HepG2 (cell line): ENCODE data around the gene UBE2M. TPM values are rescaled to one million over a fixed set of nuclear protein-coding genes. Genes with fewer than 3 reads are reported as not detected.

ENCODE experiments used
- CBX2 ChIP-seq, 2 experiments: fragments of 200-600 bp in 1 of 2; sonication (generic); formaldehyde crosslinking in 1 of 2; IDR thresholded peaks; 2 replicates each; pipeline versions ENCODE4 v1.7.0 to v1.8.1; 2018 to 2022; ENCODE audit warnings: low read depth in 2 of 2, low read length in 1 of 2, mild to moderate bottlenecking in 1 of 2, missing genetic modification reagents in 1 of 2
- EED ChIP-seq: sonication (generic); formaldehyde crosslinking; IDR thresholded peaks from 2 replicates; pipeline ENCODE4 v1.5.0; 2020; ENCODE audit warnings: mild to moderate bottlenecking, missing genetic modification reagents
- GATA4 ChIP-seq: sonication (generic); IDR thresholded peaks from 2 replicates; pipeline ENCODE4 v1.6.1; 2016; ENCODE audit warnings: antibody characterized with exemption, low read depth, borderline replicate concordance
- HOXD1 ChIP-seq: sonication (generic); formaldehyde crosslinking; IDR thresholded peaks from 2 replicates; pipeline ENCODE4 v1.5.0; 2020; ENCODE audit warnings: missing genetic modification reagents
- SMC3 ChIP-seq: IDR thresholded peaks from 2 replicates; pipeline ENCODE4 v1.6.1; 2011; ENCODE audit warnings: low read length, improper control_type of control experiment
- TEAD3 ChIP-seq: optimal IDR thresholded peaks from 2 replicates; pipeline ENCODE3; 2016; ENCODE audit warnings: borderline replicate concordance
- U2AF1 ChIP-seq: fragments of 200-400 bp; formaldehyde crosslinking; optimal IDR thresholded peaks from 2 replicates; pipeline ENCODE3; 2017; ENCODE audit warnings: mild to moderate bottlenecking, low read depth, low read length
- ZNF296 ChIP-seq: sonication (generic); formaldehyde crosslinking; conservative IDR thresholded peaks from 2 replicates; pipeline ENCODE4 v1.5.0; 2020; ENCODE audit warnings: mild to moderate bottlenecking, missing genetic modification reagents
- ZNF335 ChIP-seq: sonication (generic); formaldehyde crosslinking; IDR thresholded peaks from 2 replicates; pipeline ENCODE4 v1.4.0; 2020; ENCODE audit warnings: missing genetic modification reagents
- ZNF33B ChIP-seq: sonication (generic); formaldehyde crosslinking; IDR thresholded peaks from 2 replicates; pipeline ENCODE4 v1.5.1; 2020; ENCODE audit warnings: mild to moderate bottlenecking, missing genetic modification reagents
- ZNF720 ChIP-seq: sonication (generic); formaldehyde crosslinking; IDR thresholded peaks from 2 replicates; pipeline ENCODE4 v1.4.0; 2020; ENCODE audit warnings: missing genetic modification reagents
- ZNF737 ChIP-seq: sonication (generic); formaldehyde crosslinking; IDR thresholded peaks from 2 replicates; pipeline ENCODE4 v1.5.0; 2020; ENCODE audit warnings: missing genetic modification reagents, mild to moderate bottlenecking, borderline replicate concordance
- ZNF883 ChIP-seq: sonication (generic); formaldehyde crosslinking; IDR thresholded peaks from 2 replicates; pipeline ENCODE4 v1.5.1; 2020; ENCODE audit warnings: mild to moderate bottlenecking, missing genetic modification reagents; ENCODE audit errors: not compliant biosample characterization
- polyA plus RNA-seq, 8 experiments: library from polyadenylated mRNA; depleted of rRNA in 3 of 8; stranded (reverse) in 7 of 8; unstranded in 1 of 8; fragments of >200 nt; fragmentation: Illumina TruSeq in 4 of 8; extraction: Trizol in 4 of 8; gene quantifications; 2 replicates each; pipeline versions ENCODE4 v1.2.1 to v1.2.3, GENCODE V29; 2011 to 2016; ENCODE audit warnings: low read depth in 4 of 8, missing spikeins in 1 of 8, mixed read lengths in 1 of 8; ENCODE audit not compliant: insufficient read depth in 1 of 8
- total RNA-seq, 5 experiments: library from RNA; depleted of rRNA; stranded (reverse); fragments of >200 nt; fragmentation: Illumina TruSeq; extraction: Trizol; gene quantifications; 2 replicates each; pipeline ENCODE4 v1.2.3, GENCODE V29; 2016; ENCODE audit warnings: low read depth in 1 of 5
- TF ChIP-seq, protein P1 (sequence below): sonication (generic); formaldehyde crosslinking; IDR thresholded peaks from 2 replicates; pipeline ENCODE4 v1.4.0; 2020; ENCODE audit warnings: missing genetic modification reagents
- TF ChIP-seq, protein P2 (sequence below): sonication (generic); formaldehyde crosslinking; IDR thresholded peaks from 2 replicates; pipeline ENCODE4 v1.4.0; 2020; ENCODE audit warnings: missing genetic modification reagents
- TF ChIP-seq, protein P3 (sequence below): IDR thresholded peaks from 2 replicates; pipeline ENCODE4 v1.6.1; 2018; ENCODE audit warnings: missing genetic modification reagents
- TF ChIP-seq, protein P4 (sequence below): sonication (generic); formaldehyde crosslinking; IDR thresholded peaks from 2 replicates; pipeline ENCODE4 v1.4.0; 2020; ENCODE audit warnings: missing genetic modification reagents, borderline replicate concordance
- TF ChIP-seq, protein P5 (sequence below): IDR thresholded peaks from 2 replicates; pipeline ENCODE4 v1.6.1; 2016
- TF ChIP-seq, protein P6 (sequence below): sonication (generic); formaldehyde crosslinking; IDR thresholded peaks from 2 replicates; pipeline ENCODE4 v1.5.1; 2020; ENCODE audit warnings: missing genetic modification reagents, mild to moderate bottlenecking, borderline replicate concordance

Gene UBE2M
- total and polyA plus RNA-seq, 2 of the 13 experiments (the other 11 are each of a cell fraction or from before 2014, with no cell fraction given): 36.2 to 50.3 TPM

DNA sequence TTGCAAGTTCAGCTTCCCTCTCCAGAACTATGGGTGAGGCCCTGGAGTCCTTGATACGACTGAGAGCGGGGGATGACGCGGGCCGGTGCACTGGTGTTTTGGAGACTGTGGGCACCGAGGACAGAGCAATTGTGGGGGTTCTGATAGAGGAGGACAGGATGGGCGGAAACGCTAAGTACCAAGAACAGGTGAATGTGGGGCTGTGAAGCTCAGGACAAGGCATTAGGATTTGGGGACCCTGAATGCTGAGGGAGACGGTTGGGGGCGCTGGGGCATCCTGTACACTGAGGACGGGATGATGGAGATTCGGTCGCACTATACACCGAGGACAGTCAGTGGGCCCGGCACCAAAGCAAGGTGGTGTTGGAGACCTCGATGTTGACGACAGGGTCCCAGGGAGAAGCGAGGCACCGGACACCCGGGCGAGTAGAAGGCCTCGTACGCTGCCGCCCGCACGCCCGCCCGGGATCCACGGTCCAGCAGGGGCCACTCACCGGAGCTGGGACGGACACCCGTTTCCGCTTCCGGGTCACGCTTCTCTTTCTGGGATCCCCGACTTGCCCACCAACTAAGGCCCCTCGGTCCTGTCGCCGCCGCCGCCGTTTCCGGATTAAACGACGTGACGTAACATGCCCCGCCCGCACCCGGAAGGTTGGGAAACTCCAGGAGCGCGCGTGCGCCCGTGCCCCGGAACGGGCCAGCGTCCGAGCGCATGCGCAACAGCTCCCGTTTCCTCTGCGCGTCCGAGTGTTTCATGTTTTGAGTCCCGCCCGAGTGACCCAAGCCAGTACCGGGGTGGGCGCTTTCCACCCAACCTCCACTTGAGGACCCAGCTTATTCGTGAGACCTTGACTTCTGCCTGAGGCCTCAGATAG, 3.7 kb downstream of the UBE2M start, which contains the start of gene CHMP2A (continued):
- TF ChIP-seq, protein P1, sequence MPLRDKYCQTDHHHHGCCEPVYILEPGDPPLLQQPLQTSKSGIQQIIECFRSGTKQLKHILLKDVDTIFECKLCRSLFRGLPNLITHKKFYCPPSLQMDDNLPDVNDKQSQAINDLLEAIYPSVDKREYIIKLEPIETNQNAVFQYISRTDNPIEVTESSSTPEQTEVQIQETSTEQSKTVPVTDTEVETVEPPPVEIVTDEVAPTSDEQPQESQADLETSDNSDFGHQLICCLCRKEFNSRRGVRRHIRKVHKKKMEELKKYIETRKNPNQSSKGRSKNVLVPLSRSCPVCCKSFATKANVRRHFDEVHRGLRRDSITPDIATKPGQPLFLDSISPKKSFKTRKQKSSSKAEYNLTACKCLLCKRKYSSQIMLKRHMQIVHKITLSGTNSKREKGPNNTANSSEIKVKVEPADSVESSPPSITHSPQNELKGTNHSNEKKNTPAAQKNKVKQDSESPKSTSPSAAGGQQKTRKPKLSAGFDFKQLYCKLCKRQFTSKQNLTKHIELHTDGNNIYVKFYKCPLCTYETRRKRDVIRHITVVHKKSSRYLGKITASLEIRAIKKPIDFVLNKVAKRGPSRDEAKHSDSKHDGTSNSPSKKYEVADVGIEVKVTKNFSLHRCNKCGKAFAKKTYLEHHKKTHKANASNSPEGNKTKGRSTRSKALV (CRISPR knock-in tag): no peak
- TF ChIP-seq GATA4 (no peak), ZNF720 (CRISPR knock-in tag) (no peak), ZNF737 (no peak), CBX2 (IDR thresholded peaks at IDR 0.05; ENCODE audit: low read depth, low read length) (no peak), CBX2 (CRISPR knock-in tag; IDR thresholded peaks at IDR 0.05; ENCODE audit: low read depth) (no peak), SMC3 (no peak), EED (0 out of 2 replicates have a peak, but pooled peaks have one; percentile 10), HOXD1 (no peak), TEAD3 (CRISPR knock-in tag) (no peak), ZNF335 (CRISPR knock-in tag) (no peak), ZNF33B (CRISPR knock-in tag) (no peak), ZNF883 (CRISPR knock-in tag) (peak; percentile 64), ZNF296 (no peak), U2AF1 (no peak)
- TF ChIP-seq, protein P2, sequence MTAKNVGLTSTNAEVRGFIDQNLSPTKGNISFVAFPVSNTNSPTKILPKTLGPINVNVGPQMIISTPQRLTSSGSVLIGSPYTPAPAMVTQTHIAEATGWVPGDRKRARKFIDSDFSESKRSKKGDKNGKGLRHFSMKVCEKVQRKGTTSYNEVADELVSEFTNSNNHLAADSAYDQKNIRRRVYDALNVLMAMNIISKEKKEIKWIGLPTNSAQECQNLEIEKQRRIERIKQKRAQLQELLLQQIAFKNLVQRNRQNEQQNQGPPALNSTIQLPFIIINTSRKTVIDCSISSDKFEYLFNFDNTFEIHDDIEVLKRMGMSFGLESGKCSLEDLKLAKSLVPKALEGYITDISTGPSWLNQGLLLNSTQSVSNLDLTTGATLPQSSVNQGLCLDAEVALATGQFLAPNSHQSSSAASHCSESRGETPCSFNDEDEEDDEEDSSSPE (CRISPR knock-in tag): peak; percentile 19; the same call in 1 of the 2 replicates
- TF ChIP-seq, protein P3, sequence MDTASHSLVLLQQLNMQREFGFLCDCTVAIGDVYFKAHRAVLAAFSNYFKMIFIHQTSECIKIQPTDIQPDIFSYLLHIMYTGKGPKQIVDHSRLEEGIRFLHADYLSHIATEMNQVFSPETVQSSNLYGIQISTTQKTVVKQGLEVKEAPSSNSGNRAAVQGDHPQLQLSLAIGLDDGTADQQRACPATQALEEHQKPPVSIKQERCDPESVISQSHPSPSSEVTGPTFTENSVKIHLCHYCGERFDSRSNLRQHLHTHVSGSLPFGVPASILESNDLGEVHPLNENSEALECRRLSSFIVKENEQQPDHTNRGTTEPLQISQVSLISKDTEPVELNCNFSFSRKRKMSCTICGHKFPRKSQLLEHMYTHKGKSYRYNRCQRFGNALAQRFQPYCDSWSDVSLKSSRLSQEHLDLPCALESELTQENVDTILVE: peak; percentile 99
- TF ChIP-seq, protein P4, sequence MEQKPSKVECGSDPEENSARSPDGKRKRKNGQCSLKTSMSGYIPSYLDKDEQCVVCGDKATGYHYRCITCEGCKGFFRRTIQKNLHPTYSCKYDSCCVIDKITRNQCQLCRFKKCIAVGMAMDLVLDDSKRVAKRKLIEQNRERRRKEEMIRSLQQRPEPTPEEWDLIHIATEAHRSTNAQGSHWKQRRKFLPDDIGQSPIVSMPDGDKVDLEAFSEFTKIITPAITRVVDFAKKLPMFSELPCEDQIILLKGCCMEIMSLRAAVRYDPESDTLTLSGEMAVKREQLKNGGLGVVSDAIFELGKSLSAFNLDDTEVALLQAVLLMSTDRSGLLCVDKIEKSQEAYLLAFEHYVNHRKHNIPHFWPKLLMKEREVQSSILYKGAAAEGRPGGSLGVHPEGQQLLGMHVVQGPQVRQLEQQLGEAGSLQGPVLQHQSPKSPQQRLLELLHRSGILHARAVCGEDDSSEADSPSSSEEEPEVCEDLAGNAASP: no peak
- TF ChIP-seq, protein P5, sequence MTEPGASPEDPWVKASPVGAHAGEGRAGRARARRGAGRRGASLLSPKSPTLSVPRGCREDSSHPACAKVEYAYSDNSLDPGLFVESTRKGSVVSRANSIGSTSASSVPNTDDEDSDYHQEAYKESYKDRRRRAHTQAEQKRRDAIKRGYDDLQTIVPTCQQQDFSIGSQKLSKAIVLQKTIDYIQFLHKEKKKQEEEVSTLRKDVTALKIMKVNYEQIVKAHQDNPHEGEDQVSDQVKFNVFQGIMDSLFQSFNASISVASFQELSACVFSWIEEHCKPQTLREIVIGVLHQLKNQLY (CRISPR knock-in tag): no peak
- TF ChIP-seq, protein P6, sequence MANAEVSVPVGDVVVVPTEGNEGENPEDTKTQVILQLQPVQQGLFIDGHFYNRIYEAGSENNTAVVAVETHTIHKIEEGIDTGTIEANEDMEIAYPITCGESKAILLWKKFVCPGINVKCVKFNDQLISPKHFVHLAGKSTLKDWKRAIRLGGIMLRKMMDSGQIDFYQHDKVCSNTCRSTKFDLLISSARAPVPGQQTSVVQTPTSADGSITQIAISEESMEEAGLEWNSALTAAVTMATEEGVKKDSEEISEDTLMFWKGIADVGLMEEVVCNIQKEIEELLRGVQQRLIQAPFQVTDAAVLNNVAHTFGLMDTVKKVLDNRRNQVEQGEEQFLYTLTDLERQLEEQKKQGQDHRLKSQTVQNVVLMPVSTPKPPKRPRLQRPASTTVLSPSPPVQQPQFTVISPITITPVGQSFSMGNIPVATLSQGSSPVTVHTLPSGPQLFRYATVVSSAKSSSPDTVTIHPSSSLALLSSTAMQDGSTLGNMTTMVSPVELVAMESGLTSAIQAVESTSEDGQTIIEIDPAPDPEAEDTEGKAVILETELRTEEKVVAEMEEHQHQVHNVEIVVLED (CRISPR knock-in tag): peak; percentile 91
